Type B pancreatic cell (in vitro differentiated cells): ENCODE measurements around the gene TMEM184B. TPM values are rescaled to one million over a fixed set of nuclear protein-coding genes. Genes with fewer than 3 reads are reported as not detected.

Source experiments
- DNase-seq: peaks from one replicate; pipeline ENCODE4 v3.0.0; 2021; ENCODE audit warnings: mixed read lengths; ENCODE audit not compliant: unreplicated experiment; ENCODE audit errors: extremely low spot score
- H3K27ac Mint-ChIP-seq: 2 replicates; pipeline ENCODE4 v1.8.0; 2021; ENCODE audit warnings: mild to moderate bottlenecking, mixed read lengths
- H3K27me3 Mint-ChIP-seq: 2 replicates; pipeline ENCODE4 v1.8.0; 2021; ENCODE audit warnings: mixed read lengths
- H3K36me3 Mint-ChIP-seq: 2 replicates; pipeline ENCODE4 v1.8.0; 2021; ENCODE audit warnings: mixed read lengths
- H3K4me1 Mint-ChIP-seq: one replicate; pipeline ENCODE4 v1.8.0; 2021; ENCODE audit warnings: mixed read lengths; ENCODE audit not compliant: unreplicated experiment
- H3K4me3 Mint-ChIP-seq: 2 replicates; pipeline ENCODE4 v1.8.0; 2021; ENCODE audit warnings: mild to moderate bottlenecking, mixed read lengths
- H3K9me3 Mint-ChIP-seq: 2 replicates; pipeline ENCODE4 v1.8.0; 2021; ENCODE audit warnings: mixed read lengths
- CTCF ChIP-seq: fragments of 200-600 bp; sonication (generic); conservative IDR thresholded peaks from 2 replicates; pipeline ENCODE4 v1.5.0; 2021; ENCODE audit warnings: antibody characterized with exemption, mild to moderate bottlenecking
- total RNA-seq: library from RNA; stranded (reverse); gene quantifications from 2 replicates; pipeline ENCODE4 v1.2.1, GENCODE V29; 2021; ENCODE audit warnings: low replicate concordance

Gene TMEM184B
- total RNA-seq, 1 donor from 2014 or later = 66.7 TPM

DNA sequence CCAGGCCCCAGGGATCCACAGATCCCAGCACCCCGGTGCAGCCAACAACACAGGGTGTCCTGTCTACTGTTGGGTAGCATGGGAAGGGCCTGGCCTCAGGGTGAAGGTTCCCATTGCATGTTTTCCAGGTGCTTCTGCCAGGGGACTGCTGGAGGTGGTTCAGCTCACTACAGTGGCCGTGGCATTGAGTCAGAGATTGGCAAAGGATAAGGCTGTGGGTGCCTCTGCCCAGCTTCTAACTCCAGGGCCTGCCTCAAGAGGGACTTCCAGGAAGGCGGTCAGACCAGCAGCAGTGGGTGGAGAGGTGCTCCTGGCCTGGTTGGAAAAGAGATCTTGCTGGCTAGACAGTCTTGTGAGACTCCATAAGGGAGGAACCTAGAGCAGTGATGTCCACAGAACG lies 23.6 kb upstream of the TMEM184B start:
- no peaks in the 10 kb centered on the region for H3K27me3 Mint-ChIP-seq
- no peak for DNase-seq
- peaks cover 23% of the 10 kb centered on the region for H3K36me3 Mint-ChIP-seq
- peaks cover 5% of the 10 kb centered on the region for H3K4me1 Mint-ChIP-seq
- no peaks in the 10 kb centered on the region for H3K9me3 Mint-ChIP-seq
- no peak for TF ChIP-seq CTCF
- H3K4me3 Mint-ChIP-seq = no peak overlapping the region
- peak overlapping the region; percentile 6 for H3K27ac Mint-ChIP-seq

DNA sequence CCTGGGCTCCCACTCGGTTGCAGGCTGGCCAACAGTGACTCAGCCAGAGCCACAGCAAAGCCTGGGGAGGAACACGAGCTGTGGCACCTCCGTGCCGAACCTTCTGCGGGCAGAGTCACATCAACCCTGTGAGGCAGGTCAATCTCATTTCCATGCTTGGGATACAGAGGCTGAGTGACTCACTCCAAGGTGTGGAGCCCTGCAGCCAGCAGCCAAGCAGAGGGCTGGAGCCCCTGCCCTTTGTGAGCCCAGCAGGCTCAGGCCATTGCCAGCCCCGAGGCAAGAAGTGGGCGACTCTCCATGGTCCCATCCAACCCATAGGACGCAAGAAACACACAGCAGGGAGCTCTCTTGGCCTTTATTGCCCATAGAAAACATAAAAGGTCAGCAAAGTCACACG lies 23.1 kb upstream of the TMEM184B start:
- TF ChIP-seq CTCF = no peak
- peaks cover 2% of the 10 kb centered on the region for H3K4me1 Mint-ChIP-seq
- peak overlapping the region; percentile 50 for H3K27ac Mint-ChIP-seq
- H3K9me3 Mint-ChIP-seq = no peaks in the 10 kb centered on the region
- peaks cover 20% of the 10 kb centered on the region for H3K36me3 Mint-ChIP-seq
- no peak overlapping the region for H3K4me3 Mint-ChIP-seq
- no peak for DNase-seq
- no peaks in the 10 kb centered on the region for H3K27me3 Mint-ChIP-seq

GRCh38 chr22:38295339-38295738 lies 22.5 kb upstream of the TMEM184B start:
- no peak for TF ChIP-seq CTCF
- Mint-ChIP-seq H3K9me3 (no peaks in the 10 kb centered on the region), H3K27me3 (no peaks in the 10 kb centered on the region), H3K36me3 (peaks cover 18% of the 10 kb centered on the region), H3K27ac (peak overlapping the region; percentile 50), H3K4me3 (no peak overlapping the region), H3K4me1 (peaks cover 2% of the 10 kb centered on the region)
- no peak for DNase-seq

DNA sequence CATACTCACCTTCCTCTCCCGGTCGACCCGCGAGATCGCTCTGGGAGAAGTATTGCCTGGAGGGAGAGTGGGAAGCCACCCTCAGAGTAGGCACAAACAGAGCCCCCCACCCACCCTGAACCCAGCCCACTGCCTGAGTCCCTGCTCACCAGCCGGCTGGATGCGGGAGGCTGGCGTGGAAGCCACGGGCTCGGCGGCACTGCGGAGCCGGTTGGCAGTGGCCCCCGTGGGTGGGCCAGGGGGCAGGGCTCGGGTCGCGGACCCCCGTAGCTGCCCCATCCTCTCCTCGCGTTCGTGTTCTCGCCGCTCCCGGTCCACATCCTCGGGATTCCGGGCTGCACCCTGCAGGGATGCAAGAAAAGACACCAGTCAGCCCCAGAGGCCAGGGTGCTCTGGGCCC lies 21.4 kb upstream of the TMEM184B start:
- no peak for TF ChIP-seq CTCF
- H3K9me3 Mint-ChIP-seq = no peaks in the 10 kb centered on the region
- H3K27ac Mint-ChIP-seq = peak overlapping the region; percentile 83
- H3K4me3 Mint-ChIP-seq = no peak overlapping the region
- peaks cover 12% of the 10 kb centered on the region for H3K36me3 Mint-ChIP-seq
- H3K4me1 Mint-ChIP-seq = peaks cover 8% of the 10 kb centered on the region
- DNase-seq = no peak
- no peaks in the 10 kb centered on the region for H3K27me3 Mint-ChIP-seq

- no peak for TF ChIP-seq CTCF
- Mint-ChIP-seq H3K9me3 (no peaks in the 10 kb centered on the region), H3K4me3 (no peak overlapping the region), H3K4me1 (peaks cover 12% of the 10 kb centered on the region), H3K27me3 (no peaks in the 10 kb centered on the region), H3K27ac (peak overlapping the region; percentile 85), H3K36me3 (peaks cover 9% of the 10 kb centered on the region)
- DNase-seq = no peak
Measured at GRCh38 chr22:38292694-38293093, 19.9 kb upstream of the TMEM184B start.

DNA sequence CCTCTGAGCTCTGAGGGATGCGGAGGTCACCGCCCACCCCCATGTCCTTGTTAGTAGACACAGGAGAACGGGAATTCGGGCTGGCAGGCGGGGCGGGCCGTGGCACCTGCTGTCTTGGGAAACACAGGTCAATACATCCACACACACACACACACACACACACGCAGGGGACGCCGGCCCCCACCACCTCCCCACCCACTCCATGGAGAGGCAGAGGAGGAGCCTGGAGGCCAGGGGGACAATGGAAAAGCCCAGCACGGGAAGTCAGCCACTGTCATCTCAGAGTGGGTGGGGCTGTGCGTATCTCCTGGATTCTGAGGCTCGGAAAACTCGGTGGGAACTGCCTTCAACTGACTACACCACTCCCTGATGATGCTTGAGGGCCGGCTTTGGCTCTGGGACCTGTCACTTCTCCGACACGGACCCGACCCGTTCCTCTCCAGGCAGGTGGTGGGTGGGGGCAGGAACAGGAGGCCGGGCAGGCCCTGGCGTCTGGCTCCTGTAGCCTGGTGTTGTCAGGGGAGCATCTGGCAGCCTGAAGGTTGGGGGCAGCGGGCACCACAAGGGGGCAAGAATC lies 18.5 kb upstream of the TMEM184B start:
- Mint-ChIP-seq H3K4me3 (no peak overlapping the region), H3K27ac (peak overlapping the region; percentile 72), H3K9me3 (no peaks in the 10 kb centered on the region), H3K4me1 (peaks cover 19% of the 10 kb centered on the region), H3K27me3 (no peaks in the 10 kb centered on the region), H3K36me3 (peaks cover 4% of the 10 kb centered on the region)
- TF ChIP-seq CTCF = no peak
- no peak for DNase-seq
